ENCODE data around the gene KCNC3. TPM values are rescaled to one million over a fixed set of nuclear protein-coding genes. Genes with fewer than 3 reads are reported as not detected.
"Not testable (repeated sequence)": the region's sequence is repeated elsewhere in the genome, so short reads cannot be mapped to it uniquely, and the experiment has no call there.

KCNC3 gene
- total RNA-seq, 5 donors from 2014 or later (not counting 1 experiment from before 2014, with no cell fraction given), result 0.75 to 4.3 (median 1.5) TPM

DNA sequence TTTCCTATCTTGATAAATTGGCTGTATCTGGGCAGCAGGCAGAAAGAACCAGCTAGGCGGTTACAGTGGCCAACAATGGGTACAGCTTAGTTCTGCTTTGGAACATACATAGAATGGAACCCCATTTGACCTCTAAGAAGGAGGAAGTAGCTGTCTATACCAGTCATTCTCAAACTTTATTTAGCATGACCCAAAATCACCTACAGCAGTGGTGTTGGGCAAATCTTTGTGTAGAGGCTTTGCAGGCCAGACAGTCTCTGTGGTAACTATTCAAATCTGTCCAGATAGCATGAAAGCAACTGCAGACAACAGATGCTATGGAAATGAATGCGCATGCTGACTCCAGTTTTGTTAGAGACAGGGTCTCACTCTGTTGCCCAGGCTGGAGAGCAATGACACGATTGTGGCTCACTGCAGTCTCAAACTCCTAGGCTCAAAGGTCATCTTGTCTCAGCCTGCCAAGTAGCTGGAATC is 12.0 kb upstream of the KCNC3 start:
- 100% methylated on average over 2 of the region's 3 CpGs for WGBS (ENCODE audit: insufficient coverage)
- Mint-ChIP-seq H3K27ac (peak overlapping the region in 1 of 2 donors; percentile 23), H3K27me3 (peaks cover 3 to 5% of the 10 kb centered on the region in 2 donors), H3K4me1 (peaks cover 0 to 5% (median 0%) of the 10 kb centered on the region in 3 donors), H3K9me3 (peaks cover 5 to 6% (median 5%) of the 10 kb centered on the region in 3 donors), H3K4me3 (no peak overlapping the region), H3K36me3 (no peaks in the 10 kb centered on the region)
- DNase-seq (no peak), ATAC-seq (replicated peaks in 1 of 4) (no peak)
- POLR2A ChIA-PET, result interaction anchor here (0.5 kb wide), 2 partner anchors 12 to 82 kb away, joined by 5 to 6 read pairs; no protein-coding TSS in a partner anchor
- CTCF ChIA-PET, result interaction anchor here in 1 of 2 donors (0.5 kb wide), 1 partner anchor 12 kb away, joined by 4 read pairs; no protein-coding TSS in a partner anchor
- H3K9me3 ChIP-seq, result no peaks in the 10 kb centered on the region
- H3K4me1 ChIP-seq (ENCODE audit: control insufficient read depth in 1 of 2, extremely low read depth in 1 of 2, insufficient read depth in 2 of 2, low read length in 2 of 2), result no peaks in the 10 kb centered on the region
- no peak overlapping the region for H3K4me3 ChIP-seq (ENCODE audit: control insufficient read depth in 1 of 2, extremely low read depth in 1 of 2, low read length in 1 of 2)
- H3K27me3 ChIP-seq (replicated peaks in 1 of 2; ENCODE audit: control insufficient read depth in 2 of 2, extremely low read depth in 1 of 2, insufficient read depth in 2 of 2, low read length in 1 of 2), result peaks cover 0 to 19% of the 10 kb centered on the region in 2 experiments
- H3K36me3 ChIP-seq (ENCODE audit: control insufficient read depth in 2 of 2, extremely low read depth in 1 of 2, insufficient read depth in 1 of 2, low read length in 1 of 2), result no peaks in the 10 kb centered on the region
- no peak overlapping the region for H3K27ac ChIP-seq (ENCODE audit: low read length)

- Mint-ChIP-seq H3K27me3 (peaks cover 9 to 11% of the 10 kb centered on the region in 2 donors), H3K27ac (no peak overlapping the region), H3K9me3 (peaks cover 5 to 6% (median 5%) of the 10 kb centered on the region in 3 donors), H3K4me1 (peaks cover 0 to 7% (median 2%) of the 10 kb centered on the region in 3 donors), H3K4me3 (no peak overlapping the region), H3K36me3 (no peaks in the 10 kb centered on the region)
- Histone ChIP-seq H3K27ac (ENCODE audit: low read length) (no peak overlapping the region), H3K36me3 (ENCODE audit: control insufficient read depth in 2 of 2, extremely low read depth in 1 of 2, insufficient read depth in 1 of 2, low read length in 1 of 2) (no peaks in the 10 kb centered on the region), H3K4me3 (ENCODE audit: control insufficient read depth in 1 of 2, extremely low read depth in 1 of 2, low read length in 1 of 2) (no peak overlapping the region), H3K27me3 (replicated peaks in 1 of 2; ENCODE audit: control insufficient read depth in 2 of 2, extremely low read depth in 1 of 2, insufficient read depth in 2 of 2, low read length in 1 of 2) (peaks cover 0 to 21% of the 10 kb centered on the region in 2 experiments), H3K4me1 (ENCODE audit: control insufficient read depth in 1 of 2, extremely low read depth in 1 of 2, insufficient read depth in 2 of 2, low read length in 2 of 2) (no peaks in the 10 kb centered on the region), H3K9me3 (no peaks in the 10 kb centered on the region)
- POLR2A ChIA-PET, result interaction anchor here in 1 of 2 donors (0.5 kb wide), 1 partner anchor 12 kb away, joined by 5 read pairs; no protein-coding TSS in a partner anchor
- CTCF ChIA-PET, result no interaction called here
- ATAC-seq (replicated peaks in 1 of 4) (no peak), DNase-seq (no peak)
These were observed 11.2 kb upstream of the KCNC3 start for GRCh38 chr19:50340331-50340730.

DNA sequence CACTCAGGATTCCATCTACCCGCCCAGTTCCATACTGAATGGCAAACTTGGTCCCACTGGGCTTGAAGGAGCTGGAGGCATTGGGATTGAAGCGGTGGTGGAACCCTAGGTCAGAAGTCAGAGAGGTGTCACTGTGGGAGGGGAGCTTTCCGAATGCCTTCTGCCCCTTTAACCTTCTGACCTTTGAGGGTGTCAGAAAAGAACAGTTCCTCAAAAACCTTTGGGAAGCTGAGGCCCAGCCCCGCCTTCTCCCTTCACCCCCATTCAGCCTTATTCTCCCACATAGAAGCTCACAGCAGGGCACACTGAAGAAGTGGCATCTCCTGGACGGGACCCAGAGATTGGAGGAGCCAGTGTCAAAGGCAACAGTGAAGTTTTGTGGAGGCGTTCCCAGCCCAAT is 7.9 kb upstream of the KCNC3 start:
- H3K4me3 ChIP-seq (ENCODE audit: control insufficient read depth in 1 of 2, extremely low read depth in 1 of 2, low read length in 1 of 2); H3K4me3 Mint-ChIP-seq; H3K9me3 ChIP-seq; H3K9me3 Mint-ChIP-seq; H3K27ac Mint-ChIP-seq; POLR2A ChIA-PET; DNase-seq; ATAC-seq (replicated peaks in 1 of 4); H3K27ac ChIP-seq (ENCODE audit: low read length); H3K36me3 Mint-ChIP-seq; CTCF ChIA-PET; H3K36me3 ChIP-seq (ENCODE audit: control insufficient read depth in 2 of 2, extremely low read depth in 1 of 2, insufficient read depth in 1 of 2, low read length in 1 of 2): not testable (repeated sequence)
- Histone ChIP-seq H3K4me1 (ENCODE audit: control insufficient read depth in 1 of 2, extremely low read depth in 1 of 2, insufficient read depth in 2 of 2, low read length in 2 of 2) (peaks cover 2 to 23% of the 10 kb centered on the region in 2 experiments), H3K27me3 (replicated peaks in 1 of 2; ENCODE audit: control insufficient read depth in 2 of 2, extremely low read depth in 1 of 2, insufficient read depth in 2 of 2, low read length in 1 of 2) (peaks cover 0 to 45% of the 10 kb centered on the region in 2 experiments)
- Mint-ChIP-seq H3K4me1 (peaks cover 9 to 27% (median 22%) of the 10 kb centered on the region in 3 donors), H3K27me3 (peaks cover 21 to 32% of the 10 kb centered on the region in 2 donors)
- no CpG with 5 or more reads among the region's 6 CpGs for WGBS (ENCODE audit: insufficient coverage)

DNA sequence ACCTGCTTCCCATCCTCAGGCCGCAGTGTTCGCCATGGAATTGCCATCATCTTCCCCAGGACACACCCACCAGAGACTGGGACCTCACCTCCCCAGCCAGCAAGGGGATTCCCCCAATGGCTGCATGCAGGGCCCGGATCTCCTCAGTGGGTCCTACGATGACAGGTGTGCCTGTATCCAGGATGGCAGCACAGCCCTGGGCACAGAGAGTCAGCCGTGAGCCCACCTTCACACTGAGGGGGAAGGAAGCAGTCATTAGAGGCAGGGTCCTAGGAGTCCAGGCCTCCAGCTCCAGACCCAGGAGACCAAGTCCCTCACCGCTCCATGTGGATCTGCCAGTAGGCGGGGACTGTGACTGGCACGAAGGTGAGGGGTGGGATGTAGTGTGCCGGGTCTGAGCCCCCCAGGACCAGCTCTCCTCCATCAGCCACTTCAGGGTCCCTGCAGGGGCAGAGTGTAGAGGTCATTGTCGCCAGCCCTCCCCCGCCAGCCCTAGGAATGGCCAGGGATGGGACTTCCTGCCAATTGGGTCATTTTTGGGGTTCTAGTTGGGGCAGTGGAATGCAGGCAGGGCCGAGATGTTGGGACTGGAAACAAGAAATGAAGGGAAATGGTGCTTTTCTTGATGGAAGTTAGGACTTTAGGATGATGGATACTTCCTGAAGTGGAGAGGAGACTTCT is 5.7 kb upstream of the KCNC3 start:
- peak overlapping the region in 1 of 2 donors; percentile 29 for H3K27ac Mint-ChIP-seq
- no peaks in the 10 kb centered on the region for H3K36me3 Mint-ChIP-seq
- peaks cover 30 to 46% (median 37%) of the 10 kb centered on the region in 3 donors for H3K4me1 Mint-ChIP-seq
- H3K27me3 Mint-ChIP-seq, result peaks cover 40 to 49% of the 10 kb centered on the region in 2 donors
- Histone ChIP-seq H3K36me3 (ENCODE audit: control insufficient read depth in 2 of 2, extremely low read depth in 1 of 2, insufficient read depth in 1 of 2, low read length in 1 of 2) (no peaks in the 10 kb centered on the region), H3K27me3 (replicated peaks in 1 of 2; ENCODE audit: control insufficient read depth in 2 of 2, extremely low read depth in 1 of 2, insufficient read depth in 2 of 2, low read length in 1 of 2) (peaks cover 0 to 64% of the 10 kb centered on the region in 2 experiments), H3K4me1 (ENCODE audit: control insufficient read depth in 1 of 2, extremely low read depth in 1 of 2, insufficient read depth in 2 of 2, low read length in 2 of 2) (peaks cover 3 to 45% of the 10 kb centered on the region in 2 experiments), H3K4me3 (ENCODE audit: control insufficient read depth in 1 of 2, extremely low read depth in 1 of 2, low read length in 1 of 2) (no peak overlapping the region), H3K9me3 (no peaks in the 10 kb centered on the region), H3K27ac (ENCODE audit: low read length) (no peak overlapping the region)
- ChIA-PET POLR2A (interaction anchor here in 1 of 2 donors (0.8 kb wide), 1 partner anchor 186 kb away, joined by 6 read pairs; no protein-coding TSS in a partner anchor), CTCF (interaction anchor here in 1 of 2 donors (0.5 kb wide), 1 partner anchor 390 kb away, joined by 7 read pairs; no protein-coding TSS in a partner anchor)
- DNase-seq (no peak), ATAC-seq (replicated peaks in 1 of 4) (no peak)
- peak overlapping the region; percentile 17 to 84 (median 60) for H3K4me3 Mint-ChIP-seq
- 97% methylated on average over 8 of the region's 12 CpGs for WGBS (ENCODE audit: insufficient coverage)
- H3K9me3 Mint-ChIP-seq, result peaks cover 0 to 5% (median 0%) of the 10 kb centered on the region in 3 donors

DNA sequence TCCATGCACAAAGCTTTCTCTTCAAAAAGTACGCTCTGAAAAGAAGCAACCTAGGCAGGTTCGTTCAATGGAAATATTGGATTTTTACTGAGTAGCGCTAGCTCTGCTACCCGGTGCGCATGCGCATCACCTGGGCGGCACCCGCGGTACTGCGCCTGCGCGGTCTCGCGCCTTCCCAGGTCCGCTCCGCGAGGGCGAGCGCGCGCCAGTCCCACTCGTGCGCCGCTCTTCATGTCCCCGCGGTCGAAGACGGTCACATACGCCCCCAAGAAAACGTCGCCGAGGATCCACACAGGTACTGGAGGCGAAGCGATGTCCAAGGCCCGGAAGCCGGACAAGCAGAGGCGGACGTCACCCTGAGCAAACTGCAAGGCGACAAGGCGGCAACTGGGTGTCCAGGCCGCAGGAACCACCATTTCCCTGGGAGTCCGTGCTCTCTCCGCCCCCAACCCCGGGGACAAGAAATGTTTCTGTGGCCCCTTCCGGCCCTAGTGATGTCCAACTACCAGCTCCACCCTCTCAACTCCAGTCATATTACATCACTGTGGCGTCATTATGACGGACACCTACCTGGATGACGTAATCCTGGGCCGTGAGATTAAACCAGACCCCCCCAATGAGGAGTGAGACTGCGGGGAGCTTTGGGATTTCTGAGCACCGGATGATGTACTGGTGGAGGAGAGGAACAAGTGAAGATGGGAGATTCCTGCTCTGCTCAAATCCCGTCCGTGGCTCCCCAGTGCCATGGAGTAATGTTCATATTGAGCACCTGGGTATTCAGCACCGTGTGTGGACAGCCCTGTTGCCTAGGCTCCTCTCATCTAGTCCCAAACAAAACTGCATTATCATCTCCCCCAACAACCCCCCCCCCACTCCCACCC is 4.8 kb upstream of the KCNC3 start:
- Mint-ChIP-seq H3K27ac (peak overlapping the region; percentile 91 to 93), H3K4me3 (peak overlapping the region; percentile 83 to 86 (median 84)), H3K9me3 (peaks cover 3 to 10% (median 5%) of the 10 kb centered on the region in 3 donors), H3K4me1 (peaks cover 38 to 55% (median 46%) of the 10 kb centered on the region in 3 donors), H3K27me3 (peaks cover 49 to 58% of the 10 kb centered on the region in 2 donors), H3K36me3 (peaks cover 4% of the 10 kb centered on the region)
- ChIA-PET CTCF (interaction anchor here in 1 of 2 donors (0.6 to 1.6 kb wide), 3 partner anchors 23 to 391 kb away, joined by 3 to 9 read pairs (median 6); no protein-coding TSS in a partner anchor), POLR2A (no interaction called here)
- H3K4me1 ChIP-seq (ENCODE audit: control insufficient read depth in 1 of 2, extremely low read depth in 1 of 2, insufficient read depth in 2 of 2, low read length in 2 of 2), result peaks cover 3 to 54% of the 10 kb centered on the region in 2 experiments
- H3K36me3 ChIP-seq (ENCODE audit: control insufficient read depth in 2 of 2, extremely low read depth in 1 of 2, insufficient read depth in 1 of 2, low read length in 1 of 2), result no peaks in the 10 kb centered on the region
- WGBS (ENCODE audit: insufficient coverage), result 15% methylated on average over 49 of the region's 54 CpGs
- DNase-seq (peak in 23 of 35 experiments; percentile 45 to 90 (median 72)), ATAC-seq (replicated peaks in 1 of 4) (peak; percentile 9 to 43 (median 30))
- H3K9me3 ChIP-seq, result no peaks in the 10 kb centered on the region
- peak overlapping the region; percentile 52 for H3K27ac ChIP-seq (ENCODE audit: low read length)
- peaks cover 0 to 73% of the 10 kb centered on the region in 2 experiments for H3K27me3 ChIP-seq (replicated peaks in 1 of 2; ENCODE audit: control insufficient read depth in 2 of 2, extremely low read depth in 1 of 2, insufficient read depth in 2 of 2, low read length in 1 of 2)
- peak overlapping the region; percentile 52 to 53 for H3K4me3 ChIP-seq (ENCODE audit: control insufficient read depth in 1 of 2, extremely low read depth in 1 of 2, low read length in 1 of 2)

Measured in T-cell (primary cell).